ENCODE measurements around the gene MYRIP.

DNA sequence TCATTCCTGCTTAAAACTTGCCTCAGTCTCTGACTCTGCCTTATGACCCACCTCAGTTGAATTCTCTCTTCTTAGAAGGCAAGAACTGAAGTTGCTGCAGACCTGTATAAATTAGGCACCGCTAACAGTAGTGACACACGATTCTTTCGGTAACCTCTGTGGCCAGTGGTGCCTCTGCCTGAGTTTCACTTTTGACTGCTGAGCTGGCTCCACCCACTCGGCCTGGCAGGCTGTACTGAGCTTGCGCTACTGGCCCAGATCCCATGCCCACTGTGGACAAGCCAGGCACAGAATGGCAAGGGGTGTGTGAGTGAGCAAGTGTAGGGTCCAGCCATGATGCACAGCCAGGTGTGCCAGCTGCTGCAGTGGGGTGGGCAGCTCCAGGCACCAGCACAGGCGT is 481.0 kb downstream of the MYRIP start:
- TF ChIP-seq POLR2AphosphoS5 (IDR thresholded peaks at IDR 0.05; ENCODE audit: borderline replicate concordance, low read depth, low read length) (no peak), EZH2 (IDR thresholded peaks at IDR 0.05) (no peak), FOXP2 (optimal IDR thresholded peaks at IDR 0.05; ENCODE audit: control extremely low read depth, extremely low read length, insufficient read depth) (no peak)
